ENCODE results near the gene TRAF1. TPM values are rescaled to one million over a fixed set of nuclear protein-coding genes. Genes with fewer than 3 reads are reported as not detected.

TRAF1 gene
- total RNA-seq, 1 donor, result 0.86 TPM

- TF ChIP-seq, protein P1, sequence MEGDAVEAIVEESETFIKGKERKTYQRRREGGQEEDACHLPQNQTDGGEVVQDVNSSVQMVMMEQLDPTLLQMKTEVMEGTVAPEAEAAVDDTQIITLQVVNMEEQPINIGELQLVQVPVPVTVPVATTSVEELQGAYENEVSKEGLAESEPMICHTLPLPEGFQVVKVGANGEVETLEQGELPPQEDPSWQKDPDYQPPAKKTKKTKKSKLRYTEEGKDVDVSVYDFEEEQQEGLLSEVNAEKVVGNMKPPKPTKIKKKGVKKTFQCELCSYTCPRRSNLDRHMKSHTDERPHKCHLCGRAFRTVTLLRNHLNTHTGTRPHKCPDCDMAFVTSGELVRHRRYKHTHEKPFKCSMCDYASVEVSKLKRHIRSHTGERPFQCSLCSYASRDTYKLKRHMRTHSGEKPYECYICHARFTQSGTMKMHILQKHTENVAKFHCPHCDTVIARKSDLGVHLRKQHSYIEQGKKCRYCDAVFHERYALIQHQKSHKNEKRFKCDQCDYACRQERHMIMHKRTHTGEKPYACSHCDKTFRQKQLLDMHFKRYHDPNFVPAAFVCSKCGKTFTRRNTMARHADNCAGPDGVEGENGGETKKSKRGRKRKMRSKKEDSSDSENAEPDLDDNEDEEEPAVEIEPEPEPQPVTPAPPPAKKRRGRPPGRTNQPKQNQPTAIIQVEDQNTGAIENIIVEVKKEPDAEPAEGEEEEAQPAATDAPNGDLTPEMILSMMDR (IDR thresholded peaks at IDR 0.05; ENCODE audit: insufficient read depth, low read depth, low read length), result no peak
- no peak for DNase-seq (ENCODE audit: low read depth)
- H3K4me3 ChIP-seq (ENCODE audit: low read depth, low read length), result no peak overlapping the region
Measured at GRCh38 chr9:120866651-120867050, 59.9 kb downstream of the TRAF1 start.

DNA sequence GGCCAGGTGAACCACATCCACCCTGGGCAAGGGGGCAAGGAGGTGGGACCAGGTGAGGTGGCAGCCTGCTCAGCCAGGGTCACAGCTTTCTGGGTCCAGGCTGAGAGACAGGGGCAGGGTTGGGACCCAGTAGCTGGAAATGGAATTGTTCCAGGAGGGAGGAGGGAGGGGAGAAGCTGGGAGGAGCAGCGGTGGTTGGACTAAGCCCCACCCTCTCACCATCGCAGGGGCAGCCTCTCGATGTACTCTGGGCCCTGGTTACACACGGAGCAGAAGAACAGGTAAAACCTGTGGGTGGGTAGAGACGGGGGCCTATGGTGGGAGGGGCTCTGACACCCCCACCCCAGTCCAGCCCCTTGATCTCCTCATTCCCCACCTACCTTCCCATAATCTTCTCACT is 60.8 kb downstream of the TRAF1 start:
- DNase-seq (ENCODE audit: low read depth), result no peak
- H3K4me3 ChIP-seq (ENCODE audit: low read depth, low read length), result no peak overlapping the region
- TF ChIP-seq, protein P1 (IDR thresholded peaks at IDR 0.05; ENCODE audit: insufficient read depth, low read depth, low read length), result no peak

GRCh38 chr9:120865176-120865575 is 61.4 kb downstream of the TRAF1 start:
- DNase-seq (ENCODE audit: low read depth), result no peak
- TF ChIP-seq, protein P1 (IDR thresholded peaks at IDR 0.05; ENCODE audit: insufficient read depth, low read depth, low read length), result no peak
- no peak overlapping the region for H3K4me3 ChIP-seq (ENCODE audit: low read depth, low read length)

DNA sequence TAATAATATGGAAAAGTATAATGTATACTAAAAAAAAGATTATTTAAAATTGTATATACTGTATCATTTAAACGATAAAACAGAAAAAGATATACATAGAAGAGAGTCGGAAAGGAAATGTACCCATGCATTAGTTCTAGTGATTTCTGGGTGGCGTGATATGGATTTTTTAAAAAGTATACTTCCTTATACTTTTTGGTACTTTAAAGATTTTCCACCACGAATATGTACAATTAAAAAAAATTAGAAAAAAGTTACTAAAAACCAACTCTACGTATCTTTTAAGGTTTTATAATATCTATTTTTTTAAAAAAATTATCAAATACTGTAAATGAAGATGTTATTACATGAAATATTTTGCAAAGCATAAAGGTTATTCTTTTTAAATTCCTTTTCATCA is 61.9 kb downstream of the TRAF1 start:
- DNase-seq (ENCODE audit: low read depth), result no peak
- H3K4me3 ChIP-seq (ENCODE audit: low read depth, low read length), result no peak overlapping the region
- TF ChIP-seq, protein P1 (IDR thresholded peaks at IDR 0.05; ENCODE audit: insufficient read depth, low read depth, low read length), result no peak

- TF ChIP-seq, protein P1 (IDR thresholded peaks at IDR 0.05; ENCODE audit: insufficient read depth, low read depth, low read length), result no peak
Measured at GRCh38 chr9:120863833-120864232, 62.8 kb downstream of the TRAF1 start.

GRCh38 chr9:120862452-120862851 is 64.1 kb downstream of the TRAF1 start:
- no peak for DNase-seq (ENCODE audit: low read depth)
- TF ChIP-seq, protein P1 (IDR thresholded peaks at IDR 0.05; ENCODE audit: insufficient read depth, low read depth, low read length), result no peak
- H3K4me3 ChIP-seq (ENCODE audit: low read depth, low read length), result no peak overlapping the region

More at GRCh38 chr9:120863833-120864232, 62.8 kb downstream of the TRAF1 start:
- DNase-seq (ENCODE audit: low read depth), result no peak
- H3K4me3 ChIP-seq (ENCODE audit: low read depth, low read length), result no peak overlapping the region

DNA sequence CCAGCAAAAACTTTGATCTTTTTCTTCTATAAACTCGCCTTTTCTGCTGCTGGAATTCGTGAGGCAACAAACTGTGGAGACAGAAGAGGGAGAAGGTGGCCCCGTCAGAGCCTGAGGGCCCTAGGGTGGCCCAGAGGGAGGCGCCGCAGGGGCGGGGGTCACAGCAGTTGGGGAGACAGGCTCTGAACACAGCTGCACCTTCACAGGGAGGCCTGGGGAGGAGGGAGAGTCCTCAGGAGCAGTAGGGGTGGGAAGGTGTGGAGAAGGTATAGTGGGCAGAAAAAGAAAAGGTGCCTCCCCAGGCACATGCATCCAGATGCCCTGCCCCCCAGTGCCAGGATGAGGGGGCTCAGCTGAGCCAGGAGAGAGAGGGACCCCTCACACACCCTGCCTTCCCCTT is 64.7 kb downstream of the TRAF1 start:
- H3K4me3 ChIP-seq (ENCODE audit: low read depth, low read length), result no peak overlapping the region
- TF ChIP-seq, protein P1 (IDR thresholded peaks at IDR 0.05; ENCODE audit: insufficient read depth, low read depth, low read length), result no peak
- no peak for DNase-seq (ENCODE audit: low read depth)
